K562 treated with DMSO at 1 percent for 12 hours (cell line): ENCODE measurements around the gene SLCO4C1. TPM values are rescaled to one million over a fixed set of nuclear protein-coding genes. Genes with fewer than 3 reads are reported as not detected.

Source experiments
- total RNA-seq: library from RNA; unstranded; fragments of 300-600 nt; gene quantifications from 2 replicates; pipeline ENCODE4 v1.2.3, GENCODE V29; 2022; ENCODE audit not compliant: insufficient read depth

The SLCO4C1 gene, protein sequence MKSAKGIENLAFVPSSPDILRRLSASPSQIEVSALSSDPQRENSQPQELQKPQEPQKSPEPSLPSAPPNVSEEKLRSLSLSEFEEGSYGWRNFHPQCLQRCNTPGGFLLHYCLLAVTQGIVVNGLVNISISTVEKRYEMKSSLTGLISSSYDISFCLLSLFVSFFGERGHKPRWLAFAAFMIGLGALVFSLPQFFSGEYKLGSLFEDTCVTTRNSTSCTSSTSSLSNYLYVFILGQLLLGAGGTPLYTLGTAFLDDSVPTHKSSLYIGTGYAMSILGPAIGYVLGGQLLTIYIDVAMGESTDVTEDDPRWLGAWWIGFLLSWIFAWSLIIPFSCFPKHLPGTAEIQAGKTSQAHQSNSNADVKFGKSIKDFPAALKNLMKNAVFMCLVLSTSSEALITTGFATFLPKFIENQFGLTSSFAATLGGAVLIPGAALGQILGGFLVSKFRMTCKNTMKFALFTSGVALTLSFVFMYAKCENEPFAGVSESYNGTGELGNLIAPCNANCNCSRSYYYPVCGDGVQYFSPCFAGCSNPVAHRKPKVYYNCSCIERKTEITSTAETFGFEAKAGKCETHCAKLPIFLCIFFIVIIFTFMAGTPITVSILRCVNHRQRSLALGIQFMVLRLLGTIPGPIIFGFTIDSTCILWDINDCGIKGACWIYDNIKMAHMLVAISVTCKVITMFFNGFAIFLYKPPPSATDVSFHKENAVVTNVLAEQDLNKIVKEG
- 0.17 TPM in 1 of 2 replicates, not detected in the other for total RNA-seq

GRCh38 chr5:102296178-102296817 is at the start of gene SLCO4C1:
TSS of gene SLCO4C1 (minus strand) at chr5:102296284. CDS start at chr5:102296262, 22 bp downstream.

Other genes with a start within 250 kb of the SLCO4C1 start
- not detected in 2 replicates for gene SLCO6A1, start 202.7 kb upstream of the SLCO4C1 start, total RNA-seq